HS-5 (cell line): ENCODE results near the gene FAM20C.
A peak's percentile ranks its signal among the peaks of the same experiment; 100 is the strongest.

Experiments
- DNase-seq: peaks from one replicate; pipeline ENCODE4 v3.0.0-alpha.2; 2012; ENCODE audit warnings: low read depth

The FAM20C gene

DNA sequence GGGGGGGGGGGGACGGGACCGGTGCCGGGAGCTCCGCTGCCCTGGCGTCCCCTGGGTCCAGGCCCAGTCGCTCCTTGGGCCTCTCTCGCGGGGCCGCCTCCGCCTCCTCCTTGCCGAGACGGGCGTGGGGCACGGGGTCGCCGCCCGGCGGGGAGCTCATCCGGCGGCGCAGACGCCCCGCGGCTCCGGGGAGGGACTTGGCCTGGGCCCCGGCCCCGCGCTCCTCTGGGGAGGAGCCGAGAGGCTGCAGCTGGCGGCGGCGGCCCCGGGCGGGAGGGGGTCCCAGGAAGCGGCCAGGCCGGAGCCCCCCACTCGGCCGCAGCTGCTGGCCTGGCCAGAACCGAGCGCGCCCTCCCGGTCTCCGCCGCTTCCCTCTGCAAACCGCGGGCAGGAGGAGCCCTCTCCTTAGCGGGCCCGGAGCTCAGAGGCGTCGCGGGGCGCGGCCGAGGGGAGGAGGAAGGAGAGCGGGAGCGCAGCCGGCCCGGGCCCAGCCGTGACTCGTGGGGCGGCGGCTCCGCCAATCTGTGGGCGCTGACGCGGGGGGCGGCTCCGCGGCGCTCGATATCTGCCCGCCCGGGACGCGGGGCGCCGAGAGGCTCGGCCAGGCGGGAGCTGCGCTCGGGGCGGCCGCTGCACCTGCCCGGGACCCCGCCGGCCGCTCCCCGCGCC is at the start of gene FAM20C:
FAM20C (plus strand) TSS at position 591 of the 669 bp plus-strand sequence. CDS start 629 bp downstream, outside the sequence.
- peak; percentile 36 for DNase-seq

GRCh38 chr7:143145-143751 is 49.1 kb upstream of the FAM20C start:
- DNase-seq, result no peak

DNA sequence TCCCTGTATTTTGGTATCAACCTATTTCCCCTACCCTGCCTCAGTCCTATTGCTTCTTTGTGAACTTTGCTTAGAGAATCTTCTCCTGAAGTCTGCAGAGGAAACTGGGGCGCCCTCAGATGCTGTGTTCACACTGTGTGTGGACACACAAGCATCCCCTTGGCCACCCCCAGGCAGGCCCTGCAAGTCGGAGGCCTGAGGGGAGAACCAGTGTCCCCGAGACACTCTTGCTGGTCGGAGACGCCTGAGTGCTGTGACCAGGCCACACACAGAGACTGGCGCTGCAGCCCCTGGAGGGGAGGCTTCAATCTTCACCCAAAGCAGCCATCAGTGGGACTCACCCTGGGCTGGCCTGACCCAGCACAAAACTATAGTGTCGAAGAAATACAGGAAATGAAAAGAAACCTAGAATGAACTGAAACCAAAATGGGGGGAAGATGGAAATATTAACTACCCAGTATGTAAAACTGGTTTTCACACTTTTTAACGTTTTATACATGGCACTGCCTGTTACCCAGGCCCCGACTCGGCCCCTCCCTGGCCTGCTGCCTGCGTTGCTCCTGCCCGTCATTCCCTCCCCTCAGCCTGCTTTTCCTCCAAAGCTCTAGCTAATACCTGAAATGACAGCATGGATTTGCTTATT is 48.4 kb upstream of the FAM20C start:
- no peak for DNase-seq

- DNase-seq, result no peak
Observed at GRCh38 chr7:144454-144826, 47.9 kb upstream of the FAM20C start.

DNA sequence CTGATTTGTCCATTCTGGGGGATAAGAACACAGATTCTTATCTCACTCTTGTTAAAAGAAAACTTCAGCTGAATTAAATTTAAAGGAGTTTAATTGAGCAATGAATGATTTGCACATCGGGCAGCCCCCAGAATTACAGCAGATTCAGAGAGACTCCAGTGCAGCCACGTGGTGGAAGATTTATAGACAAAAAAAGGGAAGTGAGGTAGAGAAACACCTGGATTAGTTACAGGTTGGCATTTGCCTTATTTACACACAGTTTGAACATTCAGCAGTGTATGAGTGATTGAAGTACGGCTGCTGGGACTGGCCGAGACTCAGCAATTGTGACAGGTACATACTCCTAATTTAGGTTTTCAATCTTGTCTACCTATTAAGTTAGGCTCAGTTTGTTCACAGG is 46.5 kb upstream of the FAM20C start:
- no peak for DNase-seq

- no peak for DNase-seq
Observed at GRCh38 chr7:148543-148931, 43.8 kb upstream of the FAM20C start.

DNA sequence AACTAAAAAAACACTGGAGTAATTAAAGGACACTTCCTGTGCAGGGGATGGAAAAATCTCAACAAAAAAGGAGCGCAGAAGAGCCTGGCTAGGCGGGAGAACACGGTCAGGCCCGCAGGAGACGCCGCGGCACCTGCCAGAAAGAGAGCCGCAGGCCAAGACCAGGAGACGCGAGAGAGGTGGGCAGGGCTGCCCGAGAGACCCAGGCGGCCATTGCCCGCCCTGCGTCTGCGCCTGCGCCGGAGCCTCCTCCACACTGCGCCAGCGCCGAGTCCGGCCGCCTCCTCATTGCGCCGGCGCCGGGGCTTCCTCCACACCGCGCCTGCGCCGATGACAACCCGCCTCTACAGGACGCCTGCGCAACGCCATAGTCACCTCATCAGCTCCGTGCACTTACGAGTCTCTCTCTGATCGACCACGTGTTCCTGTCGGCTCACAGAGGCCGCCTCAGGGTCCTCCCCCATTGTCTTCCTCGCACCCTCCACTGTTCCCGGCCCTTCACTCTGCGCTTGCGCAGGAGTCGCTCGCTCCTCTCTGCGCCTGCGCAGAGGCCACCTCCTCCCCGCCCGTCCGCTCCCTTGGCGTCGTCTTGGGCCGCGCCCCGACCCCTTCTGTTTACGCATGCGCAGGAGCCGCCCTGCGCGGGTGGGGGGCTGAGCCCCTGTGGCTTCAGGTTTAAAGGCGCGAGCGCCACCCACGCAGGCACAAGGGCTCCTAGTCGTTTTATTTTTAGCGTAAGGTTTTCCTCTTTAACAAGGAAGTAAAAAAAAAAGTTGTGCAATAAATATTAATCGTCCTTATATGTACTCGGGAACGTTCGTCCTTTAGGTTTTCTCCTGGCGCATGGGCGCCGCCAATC is 43.2 kb upstream of the FAM20C start:
- DNase-seq, result peak; percentile 98

DNA sequence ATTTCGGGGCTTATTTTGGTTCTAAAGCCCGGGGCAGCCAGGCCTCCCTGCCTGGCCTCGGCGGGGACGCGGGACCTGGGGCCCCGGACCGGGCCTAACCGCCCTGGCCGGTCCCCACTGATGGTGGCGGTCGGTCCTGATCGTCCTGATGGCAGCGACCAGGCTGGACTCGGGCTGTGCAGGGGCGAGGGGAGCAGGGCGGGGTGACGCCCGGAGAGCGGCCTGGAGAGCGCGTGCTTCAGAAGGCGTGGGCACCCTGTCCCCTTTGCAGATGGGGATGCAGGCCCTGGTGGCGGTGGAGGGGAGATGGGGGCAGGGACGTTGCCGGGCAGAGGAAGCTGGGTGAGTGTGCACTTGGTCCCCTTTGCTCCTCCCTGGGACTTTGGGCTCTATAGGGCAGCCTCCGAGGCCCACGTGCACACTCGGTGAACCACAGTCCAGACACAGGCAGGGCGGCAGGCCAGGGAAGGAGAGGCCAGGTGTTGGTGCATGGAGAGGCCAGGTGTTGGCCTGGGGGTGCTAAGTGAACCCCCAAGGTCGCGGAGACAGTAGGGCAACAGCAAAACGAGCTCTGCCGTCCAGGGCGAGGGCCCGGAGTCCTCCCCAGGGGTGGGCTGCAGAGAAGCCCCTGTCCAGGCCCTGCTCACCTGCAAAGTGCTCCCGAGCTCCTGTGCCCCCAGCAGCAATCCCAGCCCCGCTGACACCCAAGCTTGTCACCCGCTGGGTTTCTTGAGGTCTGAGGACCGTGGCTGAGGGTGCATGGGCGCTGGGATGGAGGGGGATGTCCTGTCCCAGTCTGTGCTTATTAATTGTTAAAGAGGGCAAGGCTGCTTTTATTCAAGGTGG is 42.4 kb upstream of the FAM20C start:
- DNase-seq, result no peak

DNA sequence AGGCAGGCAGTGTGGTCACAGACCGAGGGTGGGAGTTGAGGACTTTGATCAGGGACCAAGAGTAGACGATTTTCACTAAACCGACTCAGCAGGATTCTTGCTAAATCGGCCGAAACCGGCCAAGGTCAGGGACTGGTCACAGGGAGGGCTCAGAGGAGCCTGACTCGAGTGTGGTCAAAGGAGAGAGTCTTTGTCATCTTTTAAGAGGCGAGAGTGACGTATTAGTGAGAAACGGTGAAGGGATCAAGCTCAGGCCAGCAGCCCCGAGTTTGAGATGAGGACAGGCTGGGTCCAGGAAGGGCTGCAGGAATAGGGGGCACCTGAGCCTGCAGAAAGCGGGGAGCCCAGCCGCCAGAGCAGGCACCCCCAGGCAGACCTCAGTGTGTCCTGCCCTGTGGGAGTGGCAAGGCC is 41.6 kb upstream of the FAM20C start:
- no peak for DNase-seq

DNA sequence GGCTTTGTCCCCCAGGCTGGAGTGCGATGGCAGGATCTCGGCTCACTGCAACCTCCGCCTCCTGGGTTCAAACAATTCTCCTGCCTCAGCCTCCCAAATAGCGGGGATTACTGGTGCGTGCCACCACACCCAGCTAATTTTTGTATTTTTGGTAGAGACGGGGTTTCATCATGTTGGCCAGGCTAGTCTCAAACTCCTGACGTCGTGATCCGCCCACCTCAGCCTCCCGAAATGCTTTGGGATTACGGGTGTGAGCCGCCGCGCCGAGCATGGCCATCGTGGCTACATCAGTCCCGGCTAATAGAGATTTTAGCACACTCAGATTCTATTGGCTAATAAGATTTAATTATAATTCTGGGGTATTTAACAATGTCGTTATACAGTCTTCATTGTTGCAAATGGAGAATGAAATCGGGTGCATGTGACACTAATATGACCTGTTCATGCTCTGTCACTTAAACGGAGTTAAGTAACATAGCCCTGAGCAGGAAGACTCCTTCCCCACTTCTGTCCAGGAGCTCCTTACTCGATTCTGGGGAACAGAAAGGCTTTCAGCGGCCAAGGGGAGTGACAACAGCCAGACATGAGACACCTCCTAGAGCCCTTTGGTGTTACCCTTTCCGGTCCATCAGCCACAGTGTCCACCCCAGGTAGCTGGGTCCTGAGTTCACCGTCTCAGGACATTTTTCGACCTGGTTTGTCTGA is 40.9 kb upstream of the FAM20C start:
- no peak for DNase-seq

DNA sequence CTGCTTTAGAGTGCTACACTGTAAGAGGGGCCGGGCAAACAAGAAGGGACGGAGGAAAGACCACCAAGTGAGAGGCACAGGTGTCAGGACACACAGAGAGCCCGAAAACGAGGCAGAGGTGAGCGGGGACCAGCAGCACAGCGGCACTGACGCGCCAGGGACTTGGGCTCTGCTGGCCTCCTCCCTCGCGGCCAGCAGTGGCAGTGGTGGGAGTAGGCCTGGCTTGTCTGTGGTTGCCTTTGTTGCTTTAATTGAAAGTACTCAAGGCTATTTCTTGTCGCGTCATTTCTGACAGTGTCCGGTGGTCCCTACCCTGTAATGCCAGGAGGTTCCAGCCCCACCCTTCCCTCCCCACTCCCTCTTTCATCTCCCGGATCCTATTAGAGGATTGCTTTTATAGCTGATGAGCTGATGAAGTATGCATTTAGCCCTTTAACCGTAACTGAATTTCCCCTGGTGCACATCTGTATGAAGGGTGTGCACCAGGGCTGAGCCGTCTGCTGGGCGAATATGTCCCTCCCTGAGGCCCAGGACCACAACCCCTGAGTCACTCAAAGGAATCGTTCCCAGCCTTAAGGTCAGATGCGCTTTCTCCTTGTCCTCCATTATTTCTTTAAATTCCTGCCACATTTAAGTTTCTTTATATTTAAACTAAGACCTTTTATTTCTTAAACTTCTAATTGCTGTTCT is 39.5 kb upstream of the FAM20C start:
- no peak for DNase-seq

- DNase-seq, result no peak
Observed at GRCh38 chr7:153604-154003, 38.8 kb upstream of the FAM20C start.

- DNase-seq, result no peak
Observed at GRCh38 chr7:154096-154799, 38.1 kb upstream of the FAM20C start.

DNA sequence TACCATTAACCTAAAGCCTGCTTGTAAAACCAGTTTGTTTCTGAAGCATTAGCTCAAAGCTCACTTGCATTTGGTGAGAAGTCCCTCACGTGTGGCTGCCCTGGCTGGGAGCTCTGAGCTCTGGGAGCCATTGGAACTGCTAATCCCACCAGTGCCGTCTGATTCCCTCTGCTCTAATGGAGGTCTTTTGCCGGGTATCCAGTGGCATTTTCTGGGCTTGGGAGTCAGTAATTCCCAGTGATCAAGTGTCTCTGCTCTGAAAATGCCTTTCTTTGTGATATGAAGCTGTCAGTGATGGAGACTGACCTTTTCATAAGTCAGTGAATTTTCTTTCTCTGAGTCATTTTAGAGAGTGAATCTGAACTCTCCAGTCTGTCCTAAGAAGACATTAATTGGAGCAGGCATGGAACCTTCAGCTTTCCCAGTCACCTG is 36.9 kb upstream of the FAM20C start:
- no peak for DNase-seq

DNA sequence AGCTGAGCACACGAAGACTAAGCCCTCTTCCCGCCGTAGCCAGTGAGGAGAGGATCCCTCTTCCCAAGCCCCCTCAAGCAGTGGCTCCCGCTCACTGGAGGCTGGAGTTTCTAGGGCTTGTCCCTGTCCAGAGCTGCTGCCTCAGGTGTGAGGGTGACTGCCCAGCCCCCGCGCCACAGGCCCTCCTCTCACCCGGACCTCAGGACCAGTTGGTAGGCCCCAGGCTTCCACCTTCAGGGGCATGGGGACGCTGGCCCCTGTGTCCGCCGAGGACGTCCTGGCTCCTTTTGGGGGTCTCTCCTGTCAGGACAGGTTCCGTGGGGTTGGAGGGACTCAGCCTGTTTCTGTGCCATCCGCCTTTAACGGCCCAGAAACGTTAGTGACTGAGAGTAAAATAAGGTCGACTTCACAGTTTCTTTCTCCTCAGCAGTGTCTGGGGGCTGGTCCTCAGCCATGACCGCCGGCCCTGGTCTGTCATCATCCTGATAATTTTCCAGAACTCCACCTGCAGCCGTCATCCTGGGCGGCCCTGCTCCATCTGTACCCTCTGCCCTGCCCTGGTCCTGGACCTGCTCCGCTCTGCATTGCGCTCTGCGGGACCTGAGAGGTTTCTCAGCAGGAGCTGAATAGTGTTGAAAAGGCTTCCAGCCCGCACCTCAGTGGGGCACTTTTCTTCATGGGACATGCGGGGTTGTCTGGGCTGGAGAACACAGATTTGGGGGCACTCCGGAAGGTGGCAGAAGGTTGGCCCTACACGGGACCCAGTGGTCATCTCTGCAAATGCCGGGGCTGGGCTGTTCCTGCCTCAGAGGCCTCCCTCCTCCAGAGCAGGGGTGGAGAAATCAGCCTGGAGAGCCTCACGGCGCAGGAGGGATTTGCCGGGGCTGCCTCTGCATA is 36.0 kb upstream of the FAM20C start:
- DNase-seq, result no peak

GRCh38 chr7:157008-157310 is 35.4 kb upstream of the FAM20C start:
- no peak for DNase-seq

- DNase-seq, result no peak
Observed at GRCh38 chr7:157771-158625, 34.4 kb upstream of the FAM20C start.

DNA sequence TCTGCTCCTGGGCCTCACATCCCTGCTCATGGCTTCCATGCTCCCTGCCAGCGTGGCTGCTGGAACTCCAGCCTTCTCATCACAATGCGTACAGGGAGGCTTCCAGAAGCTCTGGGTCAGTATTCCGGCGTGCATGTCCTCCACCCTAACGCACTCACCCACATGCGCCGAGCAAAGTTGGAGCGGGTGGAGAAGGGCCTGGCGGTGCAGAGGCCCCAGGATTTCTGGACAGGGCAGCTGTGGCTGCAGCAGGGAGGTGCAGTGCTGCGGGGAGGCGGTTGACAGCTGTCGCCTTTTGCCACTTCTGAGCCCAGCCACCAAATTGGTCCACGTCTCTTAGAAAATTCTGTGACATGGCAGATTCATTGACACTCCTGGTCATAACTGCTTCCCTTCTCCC is 33.6 kb upstream of the FAM20C start:
- DNase-seq, result no peak
